NCI-H128 (cell line): ENCODE results near the gene DLD.
"Not testable (repeated sequence)": the region's sequence is repeated elsewhere in the genome, so short reads cannot be mapped to it uniquely, and the experiment has no call there.

ENCODE experiments used
- DNase-seq: peaks from one replicate; lab custom pipeline; 2025; ENCODE audit not compliant: unreplicated experiment; lab: John Stamatoyannopoulos, UW

The DLD gene

DNA sequence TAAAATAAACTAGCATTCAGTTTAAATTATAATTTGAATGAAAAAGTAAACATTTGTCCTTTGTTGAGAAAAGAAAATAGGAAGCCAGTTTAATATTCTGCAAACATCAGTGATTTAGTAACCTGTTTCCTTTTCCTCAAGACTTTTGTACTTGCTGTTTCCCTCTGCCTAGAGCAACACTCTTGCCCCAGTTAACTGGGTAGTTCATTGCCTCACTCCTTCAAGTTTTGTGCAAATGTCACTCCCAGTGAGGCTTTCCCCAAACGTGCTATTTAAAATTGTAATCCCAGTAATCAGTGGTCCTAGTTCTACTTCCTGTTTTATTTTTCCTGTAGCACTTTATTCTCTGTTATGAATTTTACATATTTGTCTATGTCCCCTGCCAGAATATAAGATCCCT, 23.8 kb downstream of the DLD start:
- no peak for DNase-seq

GRCh38 chr7:107915541-107915940, 24.6 kb downstream of the DLD start:
- DNase-seq: no peak

DNA sequence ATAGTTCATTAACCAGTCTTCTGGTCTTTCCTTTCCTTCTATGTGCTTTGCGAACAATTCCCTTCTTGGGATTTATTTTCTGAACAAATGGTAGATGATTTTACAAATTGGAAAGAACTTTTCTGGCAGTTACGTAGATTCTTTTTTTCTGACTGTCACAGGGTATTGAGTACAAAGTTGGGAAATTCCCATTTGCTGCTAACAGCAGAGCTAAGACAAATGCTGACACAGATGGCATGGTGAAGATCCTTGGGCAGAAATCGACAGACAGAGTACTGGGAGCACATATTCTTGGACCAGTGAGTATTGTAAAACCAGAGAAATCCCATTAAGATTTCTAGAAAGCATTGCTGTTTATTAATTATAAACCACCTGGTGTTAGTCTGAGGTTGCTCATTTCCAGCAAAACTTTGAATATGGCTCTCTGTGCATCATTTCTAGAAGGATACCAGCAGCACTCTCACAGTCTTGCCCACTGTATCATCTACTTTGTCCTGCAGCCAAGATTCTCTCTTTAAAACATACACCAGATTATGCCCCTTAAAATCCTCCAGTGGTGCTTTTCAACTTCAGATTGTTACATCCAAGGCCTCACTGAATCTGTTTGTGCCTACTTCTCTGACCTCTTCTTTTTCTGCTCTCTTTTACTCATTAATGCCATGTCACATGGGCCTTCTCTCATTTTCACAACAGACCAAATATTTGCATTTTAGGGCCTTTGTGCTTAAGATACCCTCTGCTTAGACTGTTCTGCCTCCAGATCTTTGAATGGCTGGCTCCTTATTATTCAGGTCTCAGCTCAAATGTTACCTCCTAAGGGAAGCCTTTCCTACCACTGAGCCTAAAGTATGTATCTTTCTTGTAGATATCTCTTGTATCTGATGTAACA, 27.0 kb downstream of the DLD start:
- DNase-seq: no peak

- no peak for DNase-seq
Observed at GRCh38 chr7:107918948-107919347, 28.0 kb downstream of the DLD start.

DNA sequence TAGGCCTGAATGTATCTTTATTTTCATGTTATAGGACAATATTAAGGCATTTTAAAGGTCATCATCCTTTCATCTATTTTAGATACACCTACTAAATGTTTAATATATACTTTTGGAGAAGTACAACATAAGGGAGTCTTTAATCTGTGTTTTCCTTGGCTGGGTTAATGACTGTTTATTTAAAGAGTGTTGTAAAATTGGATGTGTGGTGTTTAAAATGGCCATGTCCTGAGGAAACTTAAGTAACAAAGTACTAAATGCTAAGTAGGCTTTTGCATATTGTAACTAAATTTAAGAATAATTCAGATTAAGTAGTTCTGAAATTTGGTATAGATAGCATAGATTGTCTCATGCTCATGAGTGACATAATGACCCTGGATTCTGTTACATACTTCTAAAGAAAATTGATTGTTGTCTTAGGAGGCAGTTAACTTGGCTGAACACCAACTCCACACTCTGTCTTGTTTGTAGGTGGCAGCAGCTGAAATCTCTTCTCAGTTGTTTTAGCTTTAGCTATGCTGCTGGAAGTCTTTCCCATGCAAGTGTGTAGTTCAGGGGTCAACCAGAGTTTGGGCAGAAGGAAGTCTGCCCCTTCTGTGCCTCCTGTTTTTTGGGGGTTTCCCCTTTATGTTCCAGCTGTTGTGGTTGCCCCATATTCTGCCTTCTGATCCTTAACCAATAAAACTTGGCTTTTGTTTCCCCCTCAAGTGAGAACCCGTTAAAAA, 29.2 kb downstream of the DLD start:
- no peak for DNase-seq

- not testable (repeated sequence) for DNase-seq
Observed at GRCh38 chr7:107921826-107922225, 30.8 kb downstream of the DLD start.

GRCh38 chr7:107922886-107923285, 31.9 kb downstream of the DLD start:
- DNase-seq: no peak

GRCh38 chr7:107924841-107925504, 34.0 kb downstream of the DLD start:
- no peak for DNase-seq

- no peak for DNase-seq
Observed at GRCh38 chr7:107926481-107926880, 35.5 kb downstream of the DLD start.

GRCh38 chr7:107931740-107932515, 40.9 kb downstream of the DLD start:
- DNase-seq: no peak

DNA sequence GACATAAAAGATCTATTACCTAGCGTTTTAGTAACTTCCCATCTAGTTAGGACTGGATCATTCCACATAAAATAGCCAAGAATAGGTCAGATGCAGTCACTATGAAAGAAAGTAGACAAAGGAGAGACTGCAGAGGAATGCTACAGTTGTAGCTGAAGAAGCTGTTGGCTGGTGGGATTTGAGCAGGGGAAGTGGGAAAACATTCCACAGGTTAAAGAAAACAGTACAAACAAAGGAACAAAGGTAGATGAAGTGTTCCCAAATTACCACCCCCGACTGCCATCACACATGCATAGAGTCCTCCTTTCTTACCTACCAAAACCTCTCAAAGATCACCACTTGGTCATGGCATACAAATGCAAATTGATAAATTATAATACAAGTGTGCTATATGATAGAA, 41.8 kb downstream of the DLD start:
- DNase-seq: no peak

GRCh38 chr7:107933386-107934013, 42.5 kb downstream of the DLD start:
- DNase-seq: no peak

GRCh38 chr7:107934991-107935770, 44.2 kb downstream of the DLD start:
- DNase-seq: no peak

DNA sequence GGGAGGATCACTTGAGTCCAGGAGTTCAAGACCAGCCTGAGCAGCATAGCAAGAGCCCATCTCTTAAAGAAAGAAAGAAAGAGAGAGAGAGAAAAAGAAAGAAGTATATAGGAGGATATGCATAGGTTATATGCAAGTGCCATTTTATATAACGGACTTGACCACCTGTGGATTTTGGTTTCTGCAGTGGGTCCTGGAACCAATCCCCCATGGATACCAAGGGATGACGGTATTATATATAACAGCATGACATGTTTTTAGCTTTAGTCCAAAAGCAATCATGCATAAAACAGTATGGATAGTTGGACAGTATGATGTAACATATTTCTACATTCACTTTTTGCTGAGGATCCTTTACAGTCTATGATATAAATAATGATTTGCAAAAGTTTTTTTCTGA, 45.3 kb downstream of the DLD start:
- no peak for DNase-seq

GRCh38 chr7:107937531-107937930, 46.5 kb downstream of the DLD start:
- no peak for DNase-seq

DNA sequence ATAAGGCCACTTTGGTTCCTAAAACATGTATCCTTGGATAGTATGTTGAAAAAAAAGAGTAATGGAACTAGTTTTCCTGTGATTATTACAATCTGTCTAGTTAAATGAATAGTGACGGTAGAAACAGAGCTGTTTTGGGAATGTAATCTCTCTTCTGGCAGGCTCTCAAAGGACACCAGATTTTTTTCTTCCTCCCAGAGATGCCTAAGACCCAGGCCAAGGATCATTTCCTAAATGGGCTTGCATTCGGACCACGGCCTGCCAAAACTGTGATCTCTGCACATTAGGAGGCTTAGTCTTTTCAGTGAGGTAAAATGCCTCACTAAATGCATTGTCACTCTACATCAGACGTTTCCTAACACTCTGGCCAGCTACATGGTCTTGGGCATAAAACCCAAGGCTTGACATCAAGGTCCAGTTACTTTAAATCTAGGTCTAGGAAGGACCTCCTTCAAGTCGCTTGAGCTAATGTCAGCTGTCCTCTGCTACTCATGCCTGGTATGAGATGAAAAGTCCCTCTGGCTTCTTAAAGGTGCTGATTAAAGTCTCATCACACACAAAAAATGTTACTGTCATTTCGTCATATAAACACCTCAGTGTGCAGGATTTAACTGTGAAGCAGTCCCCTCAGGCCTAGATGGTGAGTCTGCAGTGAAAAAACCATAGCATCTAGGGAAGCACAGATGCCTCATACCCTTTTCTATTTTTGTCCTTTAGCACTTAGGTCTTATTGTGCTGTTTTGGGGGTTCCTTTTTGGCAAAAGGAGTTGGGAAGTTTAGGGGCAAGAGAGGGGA, 47.7 kb downstream of the DLD start:
- no peak for DNase-seq

GRCh38 chr7:107939573-107940489, 48.8 kb downstream of the DLD start:
- no peak for DNase-seq

GRCh38 chr7:107940951-107941350, 50.0 kb downstream of the DLD start:
- no peak for DNase-seq
